T-helper 9 cell (primary cell): ENCODE data around the gene CCDC194.

Source experiments
- DNase-seq: peaks from one replicate; pipeline ENCODE4 v3.0.0-alpha.2; 2020

The CCDC194 gene

DNA sequence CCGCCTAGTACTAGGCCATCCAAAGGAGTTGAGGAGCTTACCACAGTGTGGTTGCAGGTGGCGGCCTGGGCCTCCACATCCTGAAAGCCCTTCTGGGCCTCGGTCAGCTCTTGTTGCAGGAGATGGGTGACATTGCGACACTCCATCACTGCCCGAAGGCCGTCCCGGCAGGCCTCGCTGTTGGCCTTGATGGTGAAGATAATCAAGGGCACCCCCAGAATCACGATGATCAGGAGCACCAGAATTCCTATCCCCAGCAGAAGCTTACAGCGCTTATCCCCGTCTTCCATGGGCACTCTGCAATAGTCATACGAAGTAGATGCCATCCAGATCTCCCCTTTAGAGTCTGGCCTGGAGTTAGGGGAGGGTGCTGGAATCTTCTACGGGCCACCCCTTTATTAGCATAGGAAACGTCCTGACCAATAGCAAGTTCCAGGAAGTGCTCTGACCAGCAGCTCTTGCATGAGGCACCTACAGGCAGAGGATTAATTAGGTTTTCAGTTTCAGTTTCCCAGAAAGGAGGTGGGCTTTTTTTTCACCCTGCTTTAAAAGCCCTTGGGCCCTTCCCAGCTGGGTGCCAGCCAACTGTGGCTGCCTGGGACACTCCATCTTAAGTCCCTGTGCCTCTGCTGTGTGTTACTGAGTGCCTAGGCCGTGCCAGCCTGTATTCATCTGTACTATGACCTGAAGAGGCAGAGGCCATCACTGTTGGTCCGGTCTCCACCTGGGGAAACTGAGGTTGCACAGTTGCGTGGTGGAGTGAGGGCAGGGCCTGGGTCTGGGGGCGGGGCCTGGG is 11.5 kb upstream of the CCDC194 start, which contains the start of gene BST2:
Gene BST2 (minus strand): TSS at position 381 of the 796 bp plus-strand sequence. CDS start 55 bp downstream, at position 326.
- no peak for DNase-seq

DNA sequence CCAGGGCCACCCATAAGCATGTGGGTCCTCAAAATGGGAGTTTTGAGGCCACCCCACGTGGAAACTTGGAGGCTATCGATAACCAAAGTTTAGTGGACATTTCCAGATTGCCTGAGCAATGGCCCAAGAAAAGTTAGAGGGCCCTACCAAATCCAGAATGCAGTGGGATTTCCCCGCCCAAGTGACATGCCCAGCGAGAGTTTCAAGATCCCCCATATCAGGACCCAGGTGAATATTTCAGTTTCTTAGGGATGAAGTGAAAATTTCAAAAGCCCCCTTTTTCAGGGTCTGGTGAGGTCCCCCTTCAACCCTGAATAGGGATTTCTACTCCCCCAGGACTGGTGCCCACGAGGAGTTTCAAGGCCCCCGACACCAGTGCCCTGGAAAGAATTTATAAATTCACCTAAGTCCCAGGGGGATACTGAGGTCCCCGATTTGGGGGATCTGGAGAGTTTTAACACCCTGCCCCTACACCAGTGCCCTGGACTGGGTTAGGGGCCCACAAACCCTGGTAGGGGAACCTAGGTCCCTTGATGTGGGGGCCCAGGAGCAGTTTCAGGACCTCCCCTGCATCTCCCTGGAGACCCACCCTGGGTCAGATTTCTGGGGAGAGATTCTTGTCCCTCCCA is 10.7 kb upstream of the CCDC194 start:
- DNase-seq = no peak

DNA sequence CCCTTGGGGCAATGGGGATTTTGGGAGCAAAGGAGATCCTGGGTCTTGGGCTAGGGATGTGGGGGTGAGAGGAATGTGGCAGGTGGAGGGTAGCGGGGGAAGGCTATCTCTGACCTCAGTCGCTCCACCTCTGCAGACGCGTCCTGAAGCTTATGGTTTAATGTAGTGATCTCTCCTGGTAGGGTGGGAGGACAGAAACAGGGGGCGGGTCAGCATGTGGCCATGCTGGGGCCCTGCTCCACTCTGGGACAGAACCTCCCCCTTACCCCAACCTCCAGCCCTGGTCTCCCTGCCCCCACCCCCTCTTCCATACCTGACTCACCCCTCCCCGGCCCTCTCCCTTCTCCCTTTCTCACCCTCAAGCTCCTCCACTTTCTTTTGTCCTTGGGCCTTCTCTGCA is 10.0 kb upstream of the CCDC194 start:
- no peak for DNase-seq

DNA sequence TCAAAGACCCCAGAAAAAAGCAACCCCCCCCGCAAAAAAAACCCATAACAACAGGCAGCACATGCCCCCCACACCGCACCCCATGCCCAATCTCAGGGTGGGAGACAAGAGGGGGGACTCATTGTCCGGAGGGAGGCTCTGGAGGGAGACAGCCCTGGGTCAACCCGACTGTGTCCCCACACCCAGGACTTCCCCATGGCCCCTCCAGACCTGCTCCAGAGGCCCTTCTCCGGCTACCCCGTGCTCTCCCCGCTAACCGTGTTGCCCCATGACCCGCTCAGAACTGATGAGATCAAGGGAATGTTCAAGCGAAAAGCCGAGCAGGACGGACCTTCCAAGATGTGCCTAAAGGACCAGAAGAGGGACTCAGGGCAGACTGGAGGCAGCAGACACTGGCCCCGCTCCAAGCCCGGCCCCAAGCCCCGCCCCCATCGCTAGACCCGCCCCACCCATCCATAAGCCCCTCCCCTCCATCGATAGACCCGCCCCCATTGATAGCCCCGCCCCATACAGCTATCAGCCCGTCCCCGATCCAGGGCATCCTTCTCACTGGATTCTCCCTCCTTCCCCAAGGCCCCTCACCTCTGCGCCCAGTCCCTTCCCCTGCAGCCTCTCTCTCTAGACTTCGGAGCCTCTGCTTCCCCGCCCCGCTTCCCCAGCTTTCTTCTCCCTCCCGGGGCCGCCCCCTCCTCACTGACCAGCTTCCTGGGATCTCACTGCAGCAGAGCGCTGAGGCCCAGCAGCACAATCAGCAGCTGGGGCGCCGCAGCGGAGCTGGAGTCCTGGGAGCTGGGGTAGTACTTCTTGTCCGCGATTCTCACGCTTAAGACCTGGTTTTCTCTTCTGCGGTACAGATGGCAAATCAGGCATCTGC is 9.2 kb upstream of the CCDC194 start:
- DNase-seq = peak; percentile 59

DNA sequence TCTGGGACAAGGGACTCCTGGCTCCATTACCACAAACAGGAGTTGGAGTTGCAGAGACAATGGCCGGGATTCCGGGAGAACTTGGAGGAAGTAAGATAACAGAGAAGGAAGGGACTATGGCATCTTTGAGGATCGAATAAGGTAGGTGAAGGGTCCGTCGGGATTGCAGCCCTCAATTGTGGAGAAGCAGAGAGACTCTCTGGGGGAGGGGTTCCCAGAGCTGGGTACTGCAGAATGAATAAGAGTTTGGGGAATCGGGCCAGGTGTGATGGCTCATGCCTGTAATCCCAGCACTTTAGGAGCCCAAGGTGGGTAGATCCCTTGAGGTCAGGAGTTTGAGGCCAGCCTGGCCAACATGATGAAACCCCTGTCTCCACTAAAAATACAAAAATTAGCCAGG is 7.6 kb upstream of the CCDC194 start:
- DNase-seq = no peak

DNA sequence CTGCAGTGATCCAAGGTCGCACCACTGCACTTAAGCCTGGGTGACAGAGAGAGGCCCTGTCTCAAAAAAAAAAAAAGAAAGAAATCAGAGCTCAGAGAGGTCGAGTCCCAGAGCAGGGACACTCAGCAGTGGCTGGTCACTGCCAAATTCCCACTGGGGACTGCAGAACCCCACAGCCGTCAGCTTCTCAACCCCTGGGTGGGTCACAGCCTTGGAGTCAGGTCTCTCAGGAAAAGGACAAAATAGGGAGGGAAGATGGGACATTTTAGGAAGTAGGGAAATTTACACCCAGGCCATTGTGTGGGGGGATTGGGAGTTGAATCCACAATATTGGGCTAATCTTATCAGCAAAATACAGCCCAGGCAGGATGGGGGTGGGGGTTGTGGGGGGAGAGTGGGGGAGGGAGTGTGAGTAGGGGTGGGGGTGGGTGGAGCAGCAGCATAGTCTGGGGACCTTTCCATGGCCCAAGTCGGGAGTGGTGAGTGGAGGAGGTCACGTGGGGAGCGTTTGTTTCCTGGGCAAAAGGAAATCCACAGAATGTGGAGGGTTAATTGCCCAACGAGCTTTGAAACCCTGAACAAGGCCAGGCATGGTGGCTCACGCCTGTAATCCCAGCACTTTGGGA is 5.0 kb upstream of the CCDC194 start:
- DNase-seq = no peak

DNA sequence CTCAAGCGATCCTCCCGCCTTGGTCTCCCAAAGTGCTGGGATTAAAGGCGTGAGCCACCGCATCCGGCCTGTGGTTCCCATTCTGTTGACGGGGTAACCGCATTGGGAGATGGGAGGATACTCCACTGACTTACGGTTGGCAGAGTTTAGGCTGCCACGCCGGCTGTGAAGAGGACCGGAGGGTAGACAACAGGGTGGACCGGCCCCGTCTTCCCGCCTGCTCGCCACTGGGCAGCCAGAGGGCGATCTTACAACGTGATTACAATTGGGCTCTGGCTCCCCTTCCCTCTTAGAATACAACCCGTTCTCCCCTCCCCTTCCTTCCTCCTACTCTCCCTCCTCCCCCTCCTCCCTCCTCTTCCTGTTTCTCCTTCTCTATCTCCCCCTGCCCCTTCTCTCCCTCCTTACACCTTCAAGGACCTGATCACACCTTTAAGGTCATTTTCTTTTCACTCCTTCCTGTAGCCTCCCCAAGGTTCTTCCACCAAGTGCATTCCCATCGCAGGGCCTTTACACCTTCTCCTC is 957 bp upstream of the CCDC194 start:
- DNase-seq = peak; percentile 53

DNA sequence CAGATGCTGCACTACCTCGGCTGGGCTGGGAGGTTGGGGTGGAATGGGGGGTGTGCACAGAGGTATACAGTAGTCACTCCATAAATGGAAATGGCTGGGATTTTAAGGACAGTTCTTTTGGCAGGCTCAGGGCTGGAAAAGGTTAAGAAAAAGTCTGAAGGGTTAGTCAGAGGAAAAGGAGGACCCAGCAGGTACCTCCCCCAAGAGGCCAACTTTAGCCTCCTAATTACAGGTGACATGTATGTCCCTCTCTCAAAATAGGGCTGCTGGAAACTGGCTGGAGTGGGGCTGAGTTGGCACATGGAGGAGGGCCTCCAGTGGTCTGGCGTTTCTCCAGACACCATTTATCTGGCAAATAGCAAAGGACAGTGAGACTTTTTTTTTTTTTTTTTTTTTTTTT is 994 bp downstream of the CCDC194 start:
- DNase-seq = no peak

DNA sequence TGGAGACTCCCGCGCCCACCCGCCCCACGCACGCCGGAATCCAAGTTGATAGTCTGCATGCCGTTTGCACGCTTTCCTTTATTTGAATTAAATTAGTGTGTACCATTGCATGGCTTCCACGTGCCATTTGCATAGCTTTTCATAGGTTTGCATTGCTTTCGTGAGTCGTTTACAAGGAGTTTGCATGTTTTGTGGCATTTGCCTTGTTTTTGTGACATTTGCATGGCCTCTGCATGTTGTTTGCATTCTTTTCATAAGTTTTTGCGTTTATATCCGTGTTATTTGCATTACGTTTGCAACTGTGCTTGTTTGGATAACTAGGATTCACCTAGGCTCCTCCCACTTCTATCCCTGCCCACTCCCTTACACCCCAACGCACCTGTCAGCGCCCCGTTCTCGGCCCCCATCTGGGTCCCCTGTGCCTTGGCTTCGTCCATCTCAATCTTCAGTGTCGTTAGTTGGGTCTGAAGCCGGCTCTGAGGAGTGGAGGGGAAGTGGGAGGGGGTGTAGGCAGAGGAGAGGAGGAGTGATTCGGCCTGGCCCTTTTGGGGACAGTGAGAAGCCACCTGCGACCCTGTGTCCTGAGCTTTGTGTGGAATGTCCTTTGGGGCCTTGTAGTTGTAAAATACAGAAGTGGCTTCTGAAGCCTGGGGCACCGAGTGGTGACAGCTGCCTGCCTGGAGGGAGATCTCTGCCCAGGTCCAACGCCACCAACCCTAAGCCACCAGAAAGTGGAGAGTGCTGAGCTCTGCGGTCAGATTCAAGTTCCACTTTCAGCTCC is 2.4 kb downstream of the CCDC194 start:
- no peak for DNase-seq

DNA sequence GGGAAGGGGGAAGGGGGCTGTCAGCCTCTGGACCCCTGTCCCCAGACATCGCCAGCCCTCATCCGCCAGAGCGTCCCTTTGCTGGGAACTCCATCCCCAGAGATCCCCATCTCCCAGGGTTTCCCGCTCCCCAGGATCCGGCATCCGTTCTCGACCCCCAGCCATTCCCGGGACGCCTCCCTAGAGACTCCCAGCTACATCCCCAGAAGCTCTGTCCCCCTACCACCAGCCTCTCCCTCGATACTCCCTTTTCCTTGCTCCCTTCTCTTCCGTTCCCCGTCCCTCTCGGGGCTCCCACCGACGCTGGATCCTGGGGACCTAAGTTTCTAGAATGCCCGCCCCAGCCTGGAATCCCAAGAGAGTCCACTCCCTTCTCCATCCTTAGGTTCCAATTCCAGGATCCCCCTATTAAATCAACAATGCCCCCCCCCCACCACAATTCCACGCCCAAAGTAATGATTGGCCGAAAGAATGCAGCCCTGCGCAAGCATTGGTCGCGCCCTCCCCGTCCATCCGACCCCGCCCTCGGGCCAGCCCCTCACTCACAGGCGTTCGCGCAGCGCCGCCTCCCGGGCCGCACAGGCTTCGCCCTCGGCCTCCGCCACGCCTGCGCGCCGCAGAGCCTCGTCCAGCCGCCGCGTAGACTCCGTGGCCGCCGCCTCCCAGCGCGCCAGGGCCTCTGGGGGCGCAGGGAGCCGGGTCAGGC is 3.2 kb downstream of the CCDC194 start:
- peak; percentile 84 for DNase-seq

DNA sequence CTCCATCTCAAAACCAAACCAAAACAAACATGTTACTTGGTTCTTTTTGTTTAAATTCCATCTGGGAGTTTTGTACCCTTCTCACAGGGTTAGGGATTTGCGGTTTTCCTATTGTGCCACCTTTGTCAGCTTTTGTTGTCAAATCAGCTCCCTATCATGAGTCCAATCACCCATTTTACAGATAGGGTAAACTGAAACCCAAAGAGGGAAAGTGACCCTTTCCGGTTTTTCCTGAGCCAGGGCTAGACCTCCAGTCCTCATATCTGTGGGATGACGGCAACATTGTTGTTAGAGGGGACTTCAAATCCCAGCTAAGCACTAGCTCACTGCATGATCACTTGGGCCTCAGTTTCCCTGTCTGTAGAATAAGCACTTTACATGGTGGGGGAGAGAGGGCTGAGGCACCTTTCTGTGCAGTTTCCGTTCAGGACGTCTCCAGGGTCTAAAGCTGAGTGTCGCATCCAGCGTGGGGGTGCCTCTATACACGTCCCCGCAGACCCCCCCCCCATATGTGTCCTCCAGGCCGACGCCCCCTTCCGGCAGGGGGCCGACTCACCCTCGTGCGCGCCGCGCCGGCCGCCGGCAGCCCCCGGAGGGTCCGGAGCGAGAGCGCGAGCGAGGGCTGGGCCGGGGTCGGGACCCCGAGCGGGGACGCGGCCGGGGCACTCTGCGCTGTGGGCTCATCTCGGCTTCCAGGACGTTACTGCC is 3.9 kb downstream of the CCDC194 start:
- DNase-seq = no peak

DNA sequence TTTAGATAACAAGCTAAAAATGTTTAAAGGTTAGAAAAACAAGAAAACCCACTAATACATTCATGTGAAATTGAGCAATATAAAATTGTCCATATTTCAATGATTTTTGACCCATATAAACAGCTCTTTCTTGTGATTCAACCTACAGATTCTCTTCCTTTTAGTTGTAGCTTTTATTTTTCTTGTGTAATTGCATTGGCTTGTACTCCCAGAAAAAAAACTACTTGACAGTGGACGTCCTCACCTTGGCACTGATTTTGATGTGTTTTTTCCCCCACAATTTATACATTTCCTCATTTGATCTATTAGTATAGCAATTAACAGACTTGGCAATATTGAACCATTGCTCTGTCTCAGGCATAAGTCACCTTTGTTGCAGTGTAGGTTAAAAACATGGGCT is 4.7 kb downstream of the CCDC194 start:
- no peak for DNase-seq

DNA sequence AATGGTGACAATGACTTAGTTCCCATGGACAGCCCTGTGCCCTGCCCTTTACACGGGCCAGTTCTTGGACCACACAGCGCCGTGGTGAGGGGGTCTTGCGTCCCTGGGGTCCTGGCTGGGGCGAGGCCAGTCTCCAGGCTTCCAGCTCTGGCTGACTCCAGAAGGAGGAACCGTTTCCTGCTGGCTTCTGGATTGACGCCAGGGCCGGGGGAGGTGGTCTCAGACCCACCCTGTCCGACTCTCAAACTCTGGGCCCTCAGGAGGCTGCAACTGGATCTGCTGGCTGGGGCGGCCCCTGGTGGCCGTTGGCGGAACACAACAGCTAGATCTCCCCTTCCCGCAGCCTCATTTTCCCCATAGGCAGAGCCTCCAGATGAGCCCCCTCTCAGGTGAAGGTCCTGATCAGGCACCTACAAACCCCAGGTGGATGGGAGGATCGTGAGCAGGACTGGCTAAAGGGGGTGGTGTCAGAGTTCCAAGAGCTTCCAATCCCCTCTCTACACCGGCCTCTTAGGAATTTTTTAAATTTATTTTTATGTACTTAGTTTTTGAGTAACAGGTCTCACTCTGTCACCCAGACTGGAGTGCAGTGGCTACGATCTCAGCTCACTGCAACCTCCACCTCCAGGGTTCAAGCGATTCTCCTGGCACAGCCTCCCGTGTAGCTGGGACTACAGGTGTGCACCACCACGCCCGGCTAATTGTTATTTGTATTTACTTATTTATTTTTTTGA is 8.0 kb downstream of the CCDC194 start:
- DNase-seq = peak; percentile 57

DNA sequence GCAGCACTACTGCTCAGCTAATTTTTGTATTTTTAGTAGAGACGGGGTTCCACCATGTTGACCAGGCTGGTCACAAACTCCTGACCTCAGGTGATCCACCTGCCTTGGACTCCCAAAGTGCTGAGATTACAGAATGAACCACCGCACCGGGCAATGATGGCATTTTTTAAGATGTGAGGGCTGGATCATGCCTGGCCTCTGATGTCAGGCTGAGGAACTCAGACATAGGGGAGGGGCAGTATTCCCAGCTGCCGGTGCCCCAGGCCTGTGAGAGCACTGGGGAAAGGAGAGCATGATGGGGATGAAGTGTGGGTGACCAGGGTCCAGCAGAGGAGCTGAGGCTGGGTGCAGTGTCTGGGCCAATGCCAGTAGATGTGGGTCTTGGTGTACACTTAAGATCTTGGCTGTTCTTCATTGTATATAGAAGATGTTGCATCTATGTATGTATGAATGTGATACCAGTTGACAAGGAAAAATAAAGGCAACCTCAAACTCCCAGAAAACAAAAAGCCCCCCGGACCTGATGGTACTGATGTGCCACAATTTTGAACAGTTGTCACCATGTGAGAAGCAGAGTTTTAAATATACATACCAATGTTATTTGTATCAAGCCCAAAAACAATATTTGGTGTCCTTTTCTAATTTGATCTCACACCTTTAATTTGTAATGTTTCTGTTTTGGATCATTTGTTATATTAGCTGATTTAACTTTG is 13.4 kb downstream of the CCDC194 start:
- no peak for DNase-seq

DNA sequence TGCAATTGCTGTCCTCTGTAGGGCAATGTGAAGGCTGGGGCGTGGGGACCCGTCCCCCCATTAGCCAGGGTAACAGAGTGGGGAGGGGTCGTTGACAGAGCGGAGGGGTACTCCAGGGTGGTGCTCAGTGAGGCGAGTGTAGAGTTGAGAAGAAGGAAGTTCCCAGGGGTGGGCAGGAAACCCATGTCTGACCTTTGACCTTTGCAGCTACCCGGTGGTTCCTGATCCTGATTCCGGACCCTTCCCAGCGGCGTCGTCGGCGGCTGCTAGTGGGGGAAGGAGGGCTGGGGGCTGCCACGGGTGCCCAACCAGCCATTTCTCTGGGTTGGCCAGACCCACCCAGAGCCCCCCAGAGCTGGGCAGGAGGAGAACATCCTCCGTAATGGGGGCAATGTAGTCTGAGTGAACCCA is 14.8 kb downstream of the CCDC194 start:
- DNase-seq = no peak

DNA sequence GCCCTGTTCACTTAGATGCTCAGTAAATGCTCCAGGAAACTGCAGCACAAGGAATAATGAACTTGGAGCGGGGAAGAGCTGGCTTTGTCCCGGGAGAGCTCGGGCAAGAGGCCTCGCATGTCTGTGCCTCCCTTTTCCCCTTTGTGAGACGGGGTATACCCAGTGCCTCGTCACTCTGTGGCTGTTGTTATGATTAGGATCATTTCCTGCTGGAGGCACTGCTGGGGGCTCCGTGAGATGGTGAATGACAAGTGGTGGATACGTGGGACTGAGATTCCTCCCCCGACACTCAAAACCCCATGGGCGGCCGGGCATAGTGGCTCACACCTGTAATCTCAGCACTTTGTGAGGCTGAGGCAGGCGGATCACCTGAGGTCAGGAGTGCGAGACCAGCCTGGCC is 15.7 kb downstream of the CCDC194 start:
- DNase-seq = no peak

DNA sequence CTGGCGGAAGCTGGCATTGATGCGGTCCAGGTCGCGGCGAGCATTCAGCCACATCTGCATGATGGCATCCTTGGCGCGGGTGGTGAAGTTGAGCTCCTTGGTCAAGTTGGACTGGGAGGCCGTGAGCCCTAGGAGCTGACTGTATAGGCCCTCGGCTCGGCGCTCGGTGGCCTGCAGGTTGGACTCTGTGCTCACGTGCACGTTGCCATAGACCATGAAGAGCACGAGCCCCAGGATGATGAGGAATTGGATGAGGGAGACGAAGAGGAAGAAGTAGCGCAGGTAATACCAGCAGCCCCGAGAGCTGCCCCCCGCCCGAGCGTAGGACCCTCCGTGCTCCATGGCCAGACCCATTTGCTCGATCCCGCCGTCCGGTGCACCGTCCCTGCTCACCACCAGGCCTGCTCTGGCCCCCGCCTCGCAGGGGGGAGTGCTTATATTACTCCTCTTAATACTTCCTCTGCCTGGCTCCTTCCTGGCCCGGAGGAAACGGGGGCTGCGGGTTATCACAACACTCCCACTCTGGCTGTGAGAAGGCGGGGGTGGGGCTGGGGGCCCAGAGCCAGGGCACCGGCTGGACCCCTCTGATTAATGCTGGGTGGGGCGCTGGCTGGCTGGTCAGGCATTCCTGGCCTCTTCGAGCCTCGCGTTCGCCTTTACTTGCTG is 16.9 kb downstream of the CCDC194 start, which contains the start of gene PLVAP:
Gene PLVAP (minus strand): TSS at position 408 of the 666 bp plus-strand sequence. CDS start 54 bp downstream, at position 354.
- DNase-seq = no peak

DNA sequence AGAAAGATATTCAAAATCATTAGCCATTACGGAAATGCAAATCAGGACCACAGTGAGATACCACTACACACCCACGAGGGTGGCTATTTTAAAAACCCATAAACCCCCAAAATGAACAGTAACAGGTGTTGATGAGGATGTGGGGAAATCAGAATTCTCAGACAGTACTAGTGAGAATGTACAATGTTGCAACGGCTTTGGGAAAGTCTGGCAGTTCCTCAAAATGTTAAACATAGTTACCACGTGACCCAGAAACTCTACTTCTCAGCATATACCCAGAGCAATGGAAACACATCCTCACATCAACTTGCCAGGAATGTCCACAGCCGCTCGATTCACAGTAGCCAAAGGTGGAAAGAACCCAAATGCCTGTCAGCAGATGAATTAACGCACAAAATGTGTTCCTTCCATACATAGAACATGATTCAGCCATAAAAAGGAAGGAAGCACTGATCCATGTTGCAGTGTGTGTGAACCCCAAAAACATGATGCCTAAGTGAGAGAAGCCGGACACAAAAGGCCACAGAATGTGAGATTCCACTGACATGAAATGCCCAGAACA is 23.9 kb downstream of the CCDC194 start:
- DNase-seq = no peak
